Measurements from ENCODE around the gene RGS21. TPM values are rescaled to one million over a fixed set of nuclear protein-coding genes. Genes with fewer than 3 reads are reported as not detected.

Gene RGS21
- total and polyA plus RNA-seq, 2 donors (not counting 1 experiment from before 2014, with no cell fraction given), result not detected

DNA sequence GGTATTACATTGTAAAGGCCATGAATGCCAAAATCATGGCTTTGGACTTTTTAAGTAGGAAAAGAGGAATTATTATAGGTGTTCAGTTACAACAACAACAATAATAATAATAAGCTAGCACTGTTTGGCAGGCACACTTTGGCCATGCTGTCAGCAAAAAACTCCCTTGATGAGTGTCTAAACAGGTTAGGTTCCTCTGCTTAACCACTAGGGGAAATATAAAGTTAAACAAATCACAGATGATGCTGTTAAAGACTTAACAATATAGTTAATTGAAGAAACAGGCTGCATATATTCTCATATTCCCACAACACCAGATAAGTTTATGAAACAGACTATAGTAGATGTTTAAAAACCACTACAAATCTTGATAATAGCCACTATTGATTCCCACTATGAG lies 46.4 kb downstream of the RGS21 start:
- Histone ChIP-seq H3K4me1 (ENCODE audit: control insufficient read depth in 2 of 2, insufficient read depth in 2 of 2, low read length in 2 of 2) (no peaks in the 10 kb centered on the region), H3K79me2 (ENCODE audit: control insufficient read depth, insufficient read depth, low read length) (no peaks in the 10 kb centered on the region), H3K4me2 (replicated peaks; ENCODE audit: low read depth, low read length, poor library complexity, severe bottlenecking) (no peak overlapping the region), H3K36me3 (replicated peaks in 1 of 2; ENCODE audit: control extremely low read depth in 1 of 2, control insufficient read depth in 1 of 2, extremely low read depth in 1 of 2, insufficient read depth in 2 of 2, low read length in 1 of 2) (no peaks in the 10 kb centered on the region), H2AFZ (ENCODE audit: insufficient read depth, low read depth, low read length, poor library complexity, severe bottlenecking) (no peak overlapping the region), H3K27me3 (replicated peaks in 1 of 4; ENCODE audit: control extremely low read depth in 1 of 4, control insufficient read depth in 3 of 4, insufficient read depth in 4 of 4, low read length in 3 of 4) (no peaks in the 10 kb centered on the region), H3K4me3 (ENCODE audit: control extremely low read depth in 1 of 5, extremely low read depth in 1 of 5, insufficient read depth in 1 of 5, low read depth in 2 of 5, low read length in 4 of 5) (no peak overlapping the region), H4K20me1 (ENCODE audit: control insufficient read depth, insufficient read depth, low read length, poor library complexity, severe bottlenecking) (no peaks in the 10 kb centered on the region), H3K27ac (ENCODE audit: low read length in 2 of 2) (no peak overlapping the region), H3K9me3 (ENCODE audit: control extremely low read depth in 1 of 3, control insufficient read depth in 2 of 3, insufficient read depth in 1 of 3, low read length in 2 of 3) (no peaks in the 10 kb centered on the region), H3K9ac (ENCODE audit: low read length) (no peak overlapping the region)
- DNase-seq (no peak), ATAC-seq (ENCODE audit: low read depth) (no peak)
- H3K9me3 Mint-ChIP-seq (ENCODE audit: insufficient read depth), result no peaks in the 10 kb centered on the region
- H3K27me3 Mint-ChIP-seq, result no peaks in the 10 kb centered on the region
- no peak overlapping the region for H3K4me3 Mint-ChIP-seq
- ChIA-PET CTCF (no interaction called here), POLR2A (no interaction called here)
- no peak for TF ChIP-seq EZH2 (IDR thresholded peaks at IDR 0.05; ENCODE audit: borderline replicate concordance, insufficient read depth, low read depth, low read length, poor library complexity, severe bottlenecking)
- TF ChIP-seq, protein P1, sequence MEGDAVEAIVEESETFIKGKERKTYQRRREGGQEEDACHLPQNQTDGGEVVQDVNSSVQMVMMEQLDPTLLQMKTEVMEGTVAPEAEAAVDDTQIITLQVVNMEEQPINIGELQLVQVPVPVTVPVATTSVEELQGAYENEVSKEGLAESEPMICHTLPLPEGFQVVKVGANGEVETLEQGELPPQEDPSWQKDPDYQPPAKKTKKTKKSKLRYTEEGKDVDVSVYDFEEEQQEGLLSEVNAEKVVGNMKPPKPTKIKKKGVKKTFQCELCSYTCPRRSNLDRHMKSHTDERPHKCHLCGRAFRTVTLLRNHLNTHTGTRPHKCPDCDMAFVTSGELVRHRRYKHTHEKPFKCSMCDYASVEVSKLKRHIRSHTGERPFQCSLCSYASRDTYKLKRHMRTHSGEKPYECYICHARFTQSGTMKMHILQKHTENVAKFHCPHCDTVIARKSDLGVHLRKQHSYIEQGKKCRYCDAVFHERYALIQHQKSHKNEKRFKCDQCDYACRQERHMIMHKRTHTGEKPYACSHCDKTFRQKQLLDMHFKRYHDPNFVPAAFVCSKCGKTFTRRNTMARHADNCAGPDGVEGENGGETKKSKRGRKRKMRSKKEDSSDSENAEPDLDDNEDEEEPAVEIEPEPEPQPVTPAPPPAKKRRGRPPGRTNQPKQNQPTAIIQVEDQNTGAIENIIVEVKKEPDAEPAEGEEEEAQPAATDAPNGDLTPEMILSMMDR (IDR thresholded peaks at IDR 0.05), result no peak
- intact Hi-C loops (cut with micrococcal nuclease), result no loop called here
- H3K4me1 Mint-ChIP-seq, result no peaks in the 10 kb centered on the region
- no peak overlapping the region for H3K27ac Mint-ChIP-seq

- Histone ChIP-seq H3K79me2 (ENCODE audit: control insufficient read depth, insufficient read depth, low read length) (no peaks in the 10 kb centered on the region), H4K20me1 (ENCODE audit: control insufficient read depth, insufficient read depth, low read length, poor library complexity, severe bottlenecking) (no peaks in the 10 kb centered on the region), H3K36me3 (replicated peaks in 1 of 2; ENCODE audit: control extremely low read depth in 1 of 2, control insufficient read depth in 1 of 2, extremely low read depth in 1 of 2, insufficient read depth in 2 of 2, low read length in 1 of 2) (no peaks in the 10 kb centered on the region), H3K9me3 (ENCODE audit: control extremely low read depth in 1 of 3, control insufficient read depth in 2 of 3, insufficient read depth in 1 of 3, low read length in 2 of 3) (no peaks in the 10 kb centered on the region), H3K27me3 (replicated peaks in 1 of 4; ENCODE audit: control extremely low read depth in 1 of 4, control insufficient read depth in 3 of 4, insufficient read depth in 4 of 4, low read length in 3 of 4) (no peaks in the 10 kb centered on the region), H2AFZ (ENCODE audit: insufficient read depth, low read depth, low read length, poor library complexity, severe bottlenecking) (no peak overlapping the region), H3K4me1 (ENCODE audit: control insufficient read depth in 2 of 2, insufficient read depth in 2 of 2, low read length in 2 of 2) (no peaks in the 10 kb centered on the region), H3K4me2 (replicated peaks; ENCODE audit: low read depth, low read length, poor library complexity, severe bottlenecking) (no peak overlapping the region), H3K27ac (ENCODE audit: low read length in 2 of 2) (no peak overlapping the region), H3K9ac (ENCODE audit: low read length) (no peak overlapping the region), H3K4me3 (ENCODE audit: control extremely low read depth in 1 of 5, extremely low read depth in 1 of 5, insufficient read depth in 1 of 5, low read depth in 2 of 5, low read length in 4 of 5) (no peak overlapping the region)
- Mint-ChIP-seq H3K9me3 (ENCODE audit: insufficient read depth) (no peaks in the 10 kb centered on the region), H3K27me3 (no peaks in the 10 kb centered on the region), H3K27ac (no peak overlapping the region), H3K4me1 (no peaks in the 10 kb centered on the region), H3K4me3 (no peak overlapping the region)
- WGBS (ENCODE audit: insufficient coverage), result 56% methylated on average over 1 of the region's 3 CpGs
- ChIA-PET POLR2A (no interaction called here), CTCF (no interaction called here)
- ATAC-seq (ENCODE audit: low read depth) (no peak), DNase-seq (no peak)
- TF ChIP-seq, protein P1 (IDR thresholded peaks at IDR 0.05), result no peak
- no peak for TF ChIP-seq EZH2 (IDR thresholded peaks at IDR 0.05; ENCODE audit: borderline replicate concordance, insufficient read depth, low read depth, low read length, poor library complexity, severe bottlenecking)
- intact Hi-C loops (cut with micrococcal nuclease), result no loop called here
These were observed 50.6 kb downstream of the RGS21 start for GRCh38 chr1:192367436-192367835.
